AG10803 (cell line): ENCODE data around the gene OR5H14.
"Not testable (repeated sequence)": the region's sequence is repeated elsewhere in the genome, so short reads cannot be mapped to it uniquely, and the experiment has no call there.

Source experiments
- DNase-seq: peaks from one replicate; pipeline ENCODE4 v3.0.0; 2010; ENCODE audit warnings: low read depth
- H3K4me3 ChIP-seq: 2 replicates; pipeline ENCODE4 v1.5.1; 2011; ENCODE audit warnings: mild to moderate bottlenecking, low read length, control low read depth
- CTCF ChIP-seq: conservative IDR thresholded peaks from 2 replicates; pipeline ENCODE4 v1.5.1; 2011; ENCODE audit warnings: mild to moderate bottlenecking, low read length, control low read depth, inconsistent platforms

Gene OR5H14

GRCh38 chr3:98171071-98171470 is 23.8 kb downstream of the OR5H14 start:
- no peak for DNase-seq
- no peak overlapping the region for H3K4me3 ChIP-seq
- TF ChIP-seq CTCF = no peak

- TF ChIP-seq CTCF = no peak
- no peak for DNase-seq
- H3K4me3 ChIP-seq = no peak overlapping the region
Observed at GRCh38 chr3:98172621-98173020, 25.3 kb downstream of the OR5H14 start.

- DNase-seq = no peak
- TF ChIP-seq CTCF = no peak
- no peak overlapping the region for H3K4me3 ChIP-seq
Observed at GRCh38 chr3:98180319-98180890, 33.1 kb downstream of the OR5H14 start.

- no peak for TF ChIP-seq CTCF
- DNase-seq = no peak
- H3K4me3 ChIP-seq = no peak overlapping the region
Observed at GRCh38 chr3:98182196-98182595, 34.9 kb downstream of the OR5H14 start.

- DNase-seq = no peak
- no peak for TF ChIP-seq CTCF
- no peak overlapping the region for H3K4me3 ChIP-seq
Observed at GRCh38 chr3:98185180-98185579, 37.9 kb downstream of the OR5H14 start.

GRCh38 chr3:98188545-98188944 is 41.3 kb downstream of the OR5H14 start:
- 0 out of 2 replicates have a peak, but pooled peaks have one; percentile 5 for TF ChIP-seq CTCF
- no peak overlapping the region for H3K4me3 ChIP-seq
- no peak for DNase-seq

GRCh38 chr3:98190911-98191310 is 43.6 kb downstream of the OR5H14 start:
- H3K4me3 ChIP-seq, DNase-seq: not testable (repeated sequence)

GRCh38 chr3:98196293-98196692 is 49.0 kb downstream of the OR5H14 start:
- H3K4me3 ChIP-seq, DNase-seq: not testable (repeated sequence)
